ENCODE results near the gene FBXW4.
"Not testable (repeated sequence)": the region's sequence is repeated elsewhere in the genome, so short reads cannot be mapped to it uniquely, and the experiment has no call there.

The FBXW4 gene

DNA sequence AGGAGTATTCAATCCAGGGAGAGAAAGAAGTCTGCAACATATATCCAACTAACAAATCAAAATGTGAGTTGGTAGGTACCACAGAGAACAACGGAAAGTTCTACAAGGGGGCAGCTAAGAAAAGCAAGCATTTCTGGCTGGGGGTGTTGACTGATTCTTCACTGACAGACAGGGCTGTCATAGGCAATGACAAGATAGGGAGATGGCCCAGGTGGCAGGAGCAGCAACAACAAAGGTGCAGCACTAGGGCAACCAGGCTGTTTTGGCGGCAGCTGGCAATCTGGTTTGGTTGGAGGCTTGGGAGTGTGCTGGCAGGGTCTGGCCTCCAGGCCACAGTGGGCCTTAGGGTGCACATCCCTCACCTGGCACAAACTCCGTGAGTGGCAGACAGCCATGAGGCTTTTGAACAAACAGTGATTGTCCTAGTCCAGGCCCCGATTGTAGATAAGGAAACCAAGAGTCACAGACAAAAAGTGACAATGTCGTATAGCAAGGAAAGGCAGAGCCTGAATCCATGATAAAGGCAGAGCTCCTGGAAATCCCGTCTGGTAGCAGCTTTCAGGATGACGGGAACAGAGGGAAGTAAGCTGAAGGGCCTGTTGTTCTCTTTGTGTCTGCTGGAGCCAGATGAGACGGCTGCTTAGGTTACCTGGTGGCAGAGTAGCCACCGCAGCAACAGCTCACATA is 78.4 kb downstream of the FBXW4 start:
- no peak for DNase-seq

DNA sequence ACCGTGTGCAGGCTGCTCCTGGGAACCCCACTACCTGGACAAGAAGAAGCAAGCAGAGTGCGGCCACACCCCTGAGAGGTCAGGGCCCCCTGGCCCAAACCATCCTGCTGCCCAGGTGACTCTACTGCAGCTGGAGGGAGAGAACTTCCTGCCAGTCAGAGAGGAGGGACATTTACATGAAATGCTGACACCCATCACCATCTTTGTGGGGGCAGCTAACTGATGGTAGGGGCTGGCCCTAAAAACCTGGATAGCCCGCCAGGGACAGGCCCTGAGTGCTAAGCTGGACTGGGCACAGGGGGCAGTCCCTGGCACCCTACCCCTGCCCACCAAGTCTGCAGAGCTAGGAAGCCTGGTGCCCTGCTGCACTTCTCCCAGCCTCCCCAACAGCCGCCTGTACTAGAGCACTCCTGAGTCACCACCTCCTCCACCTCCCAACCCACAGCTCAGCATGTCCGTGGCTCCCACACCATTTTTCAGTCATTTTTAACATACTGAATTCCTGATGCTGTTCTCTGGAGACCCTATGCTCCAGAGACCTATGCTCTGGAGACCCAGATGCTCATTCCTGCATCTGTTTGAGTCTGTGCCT is 79.3 kb downstream of the FBXW4 start:
- DNase-seq: no peak

- no peak for DNase-seq
Observed at GRCh38 chr10:101614663-101615524, 80.1 kb downstream of the FBXW4 start.

DNA sequence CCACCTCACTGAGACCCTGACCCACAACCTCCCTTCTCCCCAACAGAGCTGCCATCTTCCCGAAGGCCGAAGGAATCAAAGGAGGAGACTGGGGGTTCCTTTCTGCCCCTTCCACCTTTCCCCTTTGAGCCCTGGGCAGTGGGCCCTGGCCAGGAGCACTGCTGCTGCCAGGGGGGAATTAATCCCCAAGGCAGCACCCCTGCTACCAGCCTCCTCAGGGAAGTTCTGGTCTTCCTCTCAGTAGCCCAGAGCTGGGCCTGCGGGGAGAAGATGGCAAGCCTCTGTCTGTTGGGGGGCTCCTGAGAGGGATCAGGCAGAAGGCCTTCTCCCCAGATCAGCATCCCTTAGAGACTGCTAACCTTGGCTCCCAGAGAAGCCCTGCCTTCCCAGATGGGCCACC is 81.3 kb downstream of the FBXW4 start:
- DNase-seq: no peak

- no peak for DNase-seq
Observed at GRCh38 chr10:101612872-101613271, 82.1 kb downstream of the FBXW4 start.

DNA sequence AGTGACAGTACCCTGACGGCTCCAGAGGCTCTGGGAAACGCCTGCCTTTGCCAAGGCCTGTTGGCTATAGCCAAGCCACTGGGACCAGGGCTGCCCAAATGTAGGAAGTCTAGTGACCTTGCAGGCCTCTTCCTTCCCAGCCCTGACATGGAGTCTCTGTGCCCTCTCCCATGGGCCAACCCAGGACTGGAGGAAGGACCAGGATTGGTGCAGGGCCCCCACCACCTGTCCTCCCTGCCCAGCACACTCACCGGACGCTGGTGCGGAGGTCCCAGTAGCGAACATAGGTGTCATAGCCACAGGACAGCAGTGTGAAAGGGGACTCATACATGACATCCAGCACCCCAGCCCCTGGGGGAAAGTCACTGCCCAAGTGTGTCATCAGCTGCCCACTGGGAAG is 82.9 kb downstream of the FBXW4 start:
- no peak for DNase-seq

- no peak for DNase-seq
Observed at GRCh38 chr10:101611096-101611905, 83.7 kb downstream of the FBXW4 start.

DNA sequence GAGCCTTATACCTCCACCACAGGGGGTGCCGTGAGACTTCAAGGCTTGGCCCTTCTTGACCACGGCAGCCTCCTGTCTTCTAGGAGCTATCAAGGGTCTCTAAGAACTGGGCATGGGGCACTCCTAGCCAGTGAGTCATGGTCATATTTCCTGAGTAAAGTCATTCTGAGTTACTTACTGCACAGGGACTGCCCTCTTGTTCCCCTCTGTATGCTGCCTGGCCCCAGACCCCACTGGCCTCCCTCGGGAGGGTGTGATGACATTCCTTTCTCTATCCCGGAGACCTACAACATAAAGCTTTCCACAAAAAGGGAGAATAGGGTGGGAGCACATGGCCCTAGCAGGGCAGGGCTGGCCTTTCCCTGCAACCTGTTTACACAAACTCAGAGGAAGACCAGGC is 85.5 kb downstream of the FBXW4 start:
- DNase-seq: no peak

GRCh38 chr10:101607124-101607523 is 87.8 kb downstream of the FBXW4 start:
- no peak for DNase-seq

DNA sequence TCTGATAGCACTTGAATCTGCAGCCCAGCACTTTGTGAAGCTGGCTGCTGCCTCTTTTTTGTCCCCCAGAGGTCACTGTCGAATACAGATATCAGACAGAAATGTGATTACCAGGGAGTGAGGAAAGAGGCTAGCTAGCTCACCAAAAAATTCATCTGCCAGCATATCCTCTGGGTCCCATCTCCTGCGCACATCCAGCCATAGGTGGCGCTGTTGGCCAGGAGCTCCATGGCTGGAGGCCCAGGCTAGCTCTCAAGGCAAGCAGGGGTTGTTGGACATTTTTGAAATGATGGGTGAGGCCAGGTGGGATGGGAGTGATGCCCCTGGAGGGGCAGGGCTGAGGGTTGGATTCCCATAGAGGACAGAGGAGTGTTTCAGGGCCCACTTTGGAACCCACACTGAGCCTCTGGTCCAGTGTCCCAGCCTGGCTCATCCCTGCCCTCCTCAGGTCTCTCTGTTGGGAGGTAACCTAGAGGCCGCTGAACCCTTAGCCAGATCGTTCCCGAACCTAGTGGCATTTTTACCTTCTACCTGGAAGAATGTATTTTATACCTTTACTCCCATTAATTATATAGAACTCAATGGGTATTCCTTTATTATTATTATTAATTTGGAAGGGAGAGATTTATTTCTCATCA is 92.1 kb downstream of the FBXW4 start:
- DNase-seq: peak; percentile 32

DNA sequence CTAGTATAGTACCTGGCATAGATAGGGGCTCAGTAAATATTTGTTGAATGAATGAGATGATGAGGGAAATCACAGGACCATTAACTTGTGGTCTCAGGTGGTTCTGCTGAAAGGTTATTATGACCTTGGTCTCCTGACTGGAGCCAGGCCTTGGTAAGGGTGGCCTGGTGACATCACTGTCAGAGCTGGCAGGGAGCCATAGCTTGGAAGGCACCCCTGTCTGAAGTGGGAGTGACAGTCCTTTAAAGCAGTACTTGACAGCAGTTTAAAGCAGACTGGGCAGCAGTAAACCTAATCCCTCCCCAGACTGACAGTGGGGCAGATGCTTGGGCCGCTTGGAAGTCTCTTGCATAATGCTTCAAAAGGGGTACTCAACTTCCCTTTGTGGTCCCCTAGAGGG is 93.4 kb downstream of the FBXW4 start:
- peak; percentile 48 for DNase-seq

DNA sequence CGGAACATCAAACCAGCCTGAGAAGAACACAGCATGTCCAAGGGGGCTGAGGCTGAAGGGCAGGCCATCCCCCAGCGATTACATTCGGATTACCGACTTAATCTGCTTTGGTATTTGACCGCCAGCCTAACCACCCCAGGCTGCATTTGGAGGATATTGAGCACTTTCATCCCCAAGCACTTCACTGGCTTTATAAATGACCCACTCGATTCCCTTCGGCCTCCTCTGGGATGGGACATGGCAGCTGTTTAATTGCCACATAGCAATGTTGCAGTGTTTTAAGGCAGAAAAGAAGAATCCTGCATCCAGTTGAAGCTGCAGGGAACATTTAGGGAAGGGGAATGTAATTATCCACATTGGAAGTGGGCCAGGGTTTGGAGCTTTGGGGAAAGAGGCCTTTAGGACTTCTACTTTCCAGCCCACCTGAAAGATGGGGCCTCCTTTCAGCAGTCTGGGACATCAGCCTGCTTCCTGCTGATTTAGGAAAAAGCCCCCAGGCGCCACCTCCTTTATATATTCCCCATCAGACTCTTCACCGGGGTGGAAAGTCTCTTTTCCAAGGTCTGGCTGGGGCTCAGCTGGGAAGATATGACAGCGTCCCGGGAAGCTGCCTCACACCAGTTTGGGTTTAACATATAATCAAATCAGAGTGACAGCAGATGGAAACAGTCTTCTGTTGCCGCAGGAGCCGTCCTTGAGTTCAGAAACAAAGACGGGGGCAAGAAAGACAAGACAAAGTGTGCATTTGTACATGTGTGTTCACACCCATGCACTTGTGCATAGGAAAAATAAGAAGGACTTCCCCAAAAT is 97.7 kb downstream of the FBXW4 start:
- DNase-seq: no peak

GRCh38 chr10:101595591-101596433 is 99.2 kb downstream of the FBXW4 start:
- DNase-seq: no peak

DNA sequence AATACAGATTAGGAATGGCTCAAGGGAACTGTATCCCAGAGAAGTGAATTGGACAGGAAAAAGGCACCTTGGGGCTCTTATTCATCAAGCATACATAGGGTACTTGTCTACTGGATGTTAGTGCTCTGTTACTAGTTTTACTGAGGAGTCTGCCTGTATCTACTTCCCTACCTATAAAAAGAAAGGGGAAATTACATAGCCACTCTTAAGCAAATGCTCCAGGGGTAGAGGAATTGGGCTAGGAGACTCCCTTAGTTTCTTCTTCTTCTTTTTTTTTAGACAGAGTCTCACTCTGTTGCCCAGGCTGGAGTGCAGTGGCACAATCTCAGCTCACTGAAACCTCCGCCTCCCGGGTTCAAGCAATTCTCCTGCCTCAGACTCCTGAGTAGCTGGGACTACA is 101.6 kb downstream of the FBXW4 start:
- DNase-seq: not testable (repeated sequence)

GRCh38 chr10:101588879-101589278 is 106.1 kb downstream of the FBXW4 start:
- no peak for DNase-seq

DNA sequence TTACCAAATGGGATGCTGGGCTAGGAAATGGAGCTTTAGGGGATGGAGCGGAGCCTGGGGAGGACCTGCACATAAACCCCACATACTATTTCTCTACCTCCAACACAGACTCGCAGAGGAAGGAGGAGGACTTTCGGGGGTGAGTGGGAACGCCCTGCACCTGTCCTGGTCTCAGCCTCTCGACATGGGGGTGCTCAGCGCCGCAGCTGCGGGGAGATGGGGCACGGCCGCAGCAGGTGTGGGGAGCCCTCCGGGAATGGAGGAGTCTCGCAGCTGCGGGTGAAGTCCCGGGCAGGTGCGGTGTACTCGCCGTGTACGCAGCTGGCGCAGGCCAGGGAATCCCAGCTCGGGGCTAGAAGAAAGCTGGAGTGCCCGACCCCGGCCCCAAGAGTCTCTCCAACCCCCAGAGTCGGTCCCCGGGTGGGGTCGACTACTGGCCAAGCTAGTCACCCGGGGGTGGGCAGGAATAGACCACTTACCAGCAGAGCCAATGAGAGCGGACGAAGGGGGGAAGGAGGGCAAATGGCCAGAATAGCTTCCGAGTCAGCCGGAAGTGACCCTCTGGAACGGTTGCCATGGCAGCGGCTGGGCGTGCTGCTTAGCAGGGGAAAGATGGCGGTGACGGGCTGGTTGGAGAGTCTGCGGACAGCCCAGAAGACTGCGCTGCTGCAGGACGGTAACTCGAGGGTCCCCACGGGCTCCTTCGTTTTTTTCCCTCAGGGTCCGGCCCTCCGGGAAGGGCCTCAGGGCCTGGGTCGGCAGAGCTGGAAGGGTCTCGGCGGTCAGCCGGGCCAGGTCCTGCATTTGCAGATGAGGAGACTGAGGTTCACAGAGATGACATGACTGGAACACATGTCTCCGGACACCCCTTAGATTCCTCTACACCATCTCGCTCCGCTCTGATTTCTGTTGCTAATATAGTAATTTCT is 107.0 kb downstream of the FBXW4 start, which contains the start of the genes DPCD and POLL:
DPCD (plus strand) TSS at position 597 of the 929 bp plus-strand sequence; CDS start at position 613, 16 bp downstream.
POLL (minus strand) TSS at position 533 of the 929 bp plus-strand sequence. CDS start 897 bp downstream, outside the sequence.
- DNase-seq: peak; percentile 92

- no peak for DNase-seq
Observed at GRCh38 chr10:101585841-101586240, 109.1 kb downstream of the FBXW4 start.

- no peak for DNase-seq
Observed at GRCh38 chr10:101580486-101581399, 114.2 kb downstream of the FBXW4 start.

Measured in NCI-H345 (cell line).